H9 (cell line): ENCODE data around the gene PFKFB2. TPM values are rescaled to one million over a fixed set of nuclear protein-coding genes. Genes with fewer than 3 reads are reported as not detected.

Source experiments
- DNase-seq: peaks from one replicate; pipeline ENCODE4 v3.0.0-alpha.2; 2017
- H2AFZ ChIP-seq: one replicate; pipeline ENCODE4 v1.6.1; 2013; ENCODE audit warnings: mild to moderate bottlenecking, low read length, control low read depth, moderate library complexity
- H2AK5ac ChIP-seq: 2 replicates; pipeline ENCODE4 v1.6.1; 2013; ENCODE audit warnings: low read length, control low read depth, mixed read lengths; ENCODE audit not compliant: insufficient read length
- H2BK120ac ChIP-seq: one replicate; pipeline ENCODE4 v1.6.1; 2013; ENCODE audit warnings: low read depth, mild to moderate bottlenecking, low read length, control low read depth, inconsistent platforms; ENCODE audit not compliant: poor library complexity, severe bottlenecking
- H2BK12ac ChIP-seq: 2 replicates; pipeline ENCODE4 v1.6.1; 2013; ENCODE audit warnings: low read length, control low read depth, mixed read lengths, low read depth; ENCODE audit not compliant: insufficient read length
- H2BK15ac ChIP-seq: 2 replicates; pipeline ENCODE4 v1.6.1; 2013; ENCODE audit warnings: low read depth, low read length, control low read depth
- H2BK20ac ChIP-seq: one replicate; pipeline ENCODE4 v1.6.1; 2013; ENCODE audit warnings: low read depth, mild to moderate bottlenecking, low read length, control low read depth, inconsistent platforms; ENCODE audit not compliant: poor library complexity, severe bottlenecking
- H2BK5ac ChIP-seq: 2 replicates; pipeline ENCODE4 v1.6.1; 2013; ENCODE audit warnings: low read length, control low read depth, mixed read lengths; ENCODE audit not compliant: insufficient read length
- H3K14ac ChIP-seq: 2 replicates; pipeline ENCODE4 v1.6.1; 2013; ENCODE audit warnings: low read length, control low read depth; ENCODE audit not compliant: insufficient read depth
- H3K18ac ChIP-seq: 2 replicates; pipeline ENCODE4 v1.6.1; 2013; ENCODE audit warnings: low read depth, mild to moderate bottlenecking, mixed read lengths, low read length, control low read depth; ENCODE audit not compliant: insufficient read length
- H3K23ac ChIP-seq: 2 replicates; pipeline ENCODE4 v1.6.1; 2013; ENCODE audit warnings: low read length, control low read depth, mixed read lengths, low read depth; ENCODE audit not compliant: insufficient read length
- H3K23me2 ChIP-seq: 2 replicates; pipeline ENCODE4 v1.6.1; 2013; ENCODE audit warnings: low read depth, mild to moderate bottlenecking, mixed read lengths, low read length, control low read depth; ENCODE audit not compliant: insufficient read length, poor library complexity, severe bottlenecking
- H3K27ac ChIP-seq: 2 replicates; pipeline ENCODE4 v1.5.1; 2013; ENCODE audit warnings: low read length, control low read depth, mixed read lengths, low read depth; ENCODE audit not compliant: insufficient read length
- H3K27me3 ChIP-seq: 2 replicates; pipeline ENCODE4 v1.6.1; 2013; ENCODE audit warnings: low read length, control low read depth, inconsistent platforms; ENCODE audit not compliant: insufficient read depth
- H3K4ac ChIP-seq: 2 replicates; pipeline ENCODE4 v1.6.1; 2013; ENCODE audit warnings: low read depth, mild to moderate bottlenecking, control low read depth, inconsistent platforms, low read length, moderate library complexity
- H3K4me1 ChIP-seq: 2 replicates; pipeline ENCODE4 v1.6.1; 2013; ENCODE audit warnings: low read length, control low read depth, inconsistent platforms; ENCODE audit not compliant: insufficient read depth
- H3K4me2 ChIP-seq: 2 replicates; pipeline ENCODE4 v1.6.1; 2013; ENCODE audit warnings: low read length, control low read depth, mixed read lengths; ENCODE audit not compliant: insufficient read length, insufficient read depth
- H3K56ac ChIP-seq: 2 replicates; pipeline ENCODE4 v1.6.1; 2013; ENCODE audit warnings: low read depth, mild to moderate bottlenecking, mixed read lengths, low read length, control low read depth; ENCODE audit not compliant: insufficient read length
- H3K79me1 ChIP-seq: 2 replicates; pipeline ENCODE4 v1.6.1; 2013; ENCODE audit warnings: low read depth, mild to moderate bottlenecking, moderate library complexity, low read length, control low read depth, inconsistent platforms; ENCODE audit not compliant: insufficient read depth, poor library complexity, severe bottlenecking
- H3K79me2 ChIP-seq: 2 replicates; pipeline ENCODE4 v1.6.1; 2013; ENCODE audit warnings: low read length, control low read depth, inconsistent platforms; ENCODE audit not compliant: insufficient read depth
- H3K9ac ChIP-seq: 2 replicates; pipeline ENCODE4 v1.6.1; 2013; ENCODE audit warnings: low read length, control low read depth, mixed read lengths; ENCODE audit not compliant: insufficient read length; ENCODE audit errors: extremely low read depth
- H3K9me3 ChIP-seq: one replicate; pipeline ENCODE4 v1.6.1; 2013; ENCODE audit warnings: low read depth, low read length, inconsistent platforms; ENCODE audit not compliant: control insufficient read depth
- H3T11ph ChIP-seq: one replicate; pipeline ENCODE4 v1.6.1; 2013; ENCODE audit warnings: mild to moderate bottlenecking, low read length, control low read depth, inconsistent platforms
- H4K20me1 ChIP-seq: one replicate; pipeline ENCODE4 v1.6.1; 2013; ENCODE audit not compliant: control insufficient read depth, insufficient read length, insufficient read depth
- H4K5ac ChIP-seq: 2 replicates; pipeline ENCODE4 v1.6.1; 2013; ENCODE audit warnings: low read depth, mild to moderate bottlenecking, mixed read lengths, low read length, control low read depth; ENCODE audit not compliant: insufficient read length
- H4K8ac ChIP-seq: replicated peaks from 2 replicates; pipeline ENCODE4 v1.6.1; 2013; ENCODE audit warnings: low read length, control low read depth, mixed read lengths, low read depth; ENCODE audit not compliant: insufficient read length
- H4K91ac ChIP-seq: 2 replicates; pipeline ENCODE4 v1.6.1; 2013; ENCODE audit warnings: low read depth, mild to moderate bottlenecking, moderate library complexity, mixed read lengths, low read length, control low read depth; ENCODE audit not compliant: insufficient read length
- H3K27ac Mint-ChIP-seq, 3 experiments: 2 replicates in 2 of 3; 3 replicates in 1 of 3; pipeline ENCODE4 v1.8.0; 2020 to 2021; ENCODE audit warnings: mixed read lengths in 3 of 3, mild to moderate bottlenecking in 1 of 3, moderate library complexity in 1 of 3
- H3K27me3 Mint-ChIP-seq: 2 replicates; pipeline ENCODE4 v1.8.0; 2021; ENCODE audit warnings: low read depth, mild to moderate bottlenecking, moderate library complexity, mixed read lengths
- H3K36me3 Mint-ChIP-seq, 3 experiments: 2 replicates in 2 of 3; 3 replicates in 1 of 3; pipeline ENCODE4 v1.8.0; 2020 to 2021; ENCODE audit warnings: low read depth in 3 of 3, mixed read lengths in 3 of 3; ENCODE audit not compliant: insufficient read depth in 1 of 3
- H3K4me1 Mint-ChIP-seq, 2 experiments: 2 replicates each; pipeline ENCODE4 v1.8.0; 2020; ENCODE audit warnings: mixed read lengths in 2 of 2
- H3K4me3 Mint-ChIP-seq, 2 experiments: 2 replicates in 1 of 2; 3 replicates in 1 of 2; pipeline ENCODE4 v1.8.0; 2020 to 2021; ENCODE audit warnings: mild to moderate bottlenecking in 2 of 2, mixed read lengths in 2 of 2, moderate library complexity in 1 of 2
- H3K9me3 Mint-ChIP-seq, 2 experiments: 2 replicates in 1 of 2; 3 replicates in 1 of 2; pipeline ENCODE4 v1.8.0; 2020; ENCODE audit warnings: mild to moderate bottlenecking in 2 of 2, mixed read lengths in 2 of 2, moderate library complexity in 1 of 2
- WGBS: extraction: QIAGEN DNeasy Blood & Tissue Kit; methylation state at CpG from one replicate; pipeline ENCODE4 v1.1.7; 2013; ENCODE audit warnings: missing lambda C conversion rate, low lambda C conversion rate, mixed read lengths; ENCODE audit not compliant: insufficient read length; ENCODE audit errors: extremely low coverage; 5-methylcytosine and 5-hydroxymethylcytosine counted together
- total RNA-seq: library from RNA; stranded (reverse); gene quantifications from 2 replicates; pipeline ENCODE4 v1.2.1, GENCODE V29; 2021
- TF ChIP-seq, protein P1 (sequence below): fragments of 200-600 bp; sonication (generic); conservative IDR thresholded peaks from 3 replicates; pipeline ENCODE4 v1.8.0; 2021; ENCODE audit warnings: antibody characterized with exemption, mild to moderate bottlenecking

Gene PFKFB2
- total RNA-seq, 1 experiment from 2014 or later = 14.6 TPM

DNA sequence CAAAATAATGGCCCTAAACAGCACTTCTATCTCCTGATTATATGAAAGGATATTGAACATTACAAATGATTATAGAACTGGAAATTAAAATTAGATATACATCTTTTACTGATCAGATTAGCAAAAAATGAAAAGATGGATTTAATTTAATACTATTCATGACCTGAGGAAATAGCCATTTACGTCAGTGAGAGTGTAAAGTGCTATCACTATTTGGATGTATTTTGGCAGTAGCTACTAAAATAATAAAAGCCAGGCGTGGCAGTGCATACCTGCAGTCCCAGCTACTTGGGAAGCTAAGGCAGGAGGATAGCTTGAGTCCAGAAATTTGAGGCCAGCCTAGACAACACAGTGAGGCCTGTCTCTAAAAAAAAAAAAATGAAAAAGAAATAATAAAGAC, 40.9 kb downstream of the PFKFB2 start:
- TF ChIP-seq, protein P1, sequence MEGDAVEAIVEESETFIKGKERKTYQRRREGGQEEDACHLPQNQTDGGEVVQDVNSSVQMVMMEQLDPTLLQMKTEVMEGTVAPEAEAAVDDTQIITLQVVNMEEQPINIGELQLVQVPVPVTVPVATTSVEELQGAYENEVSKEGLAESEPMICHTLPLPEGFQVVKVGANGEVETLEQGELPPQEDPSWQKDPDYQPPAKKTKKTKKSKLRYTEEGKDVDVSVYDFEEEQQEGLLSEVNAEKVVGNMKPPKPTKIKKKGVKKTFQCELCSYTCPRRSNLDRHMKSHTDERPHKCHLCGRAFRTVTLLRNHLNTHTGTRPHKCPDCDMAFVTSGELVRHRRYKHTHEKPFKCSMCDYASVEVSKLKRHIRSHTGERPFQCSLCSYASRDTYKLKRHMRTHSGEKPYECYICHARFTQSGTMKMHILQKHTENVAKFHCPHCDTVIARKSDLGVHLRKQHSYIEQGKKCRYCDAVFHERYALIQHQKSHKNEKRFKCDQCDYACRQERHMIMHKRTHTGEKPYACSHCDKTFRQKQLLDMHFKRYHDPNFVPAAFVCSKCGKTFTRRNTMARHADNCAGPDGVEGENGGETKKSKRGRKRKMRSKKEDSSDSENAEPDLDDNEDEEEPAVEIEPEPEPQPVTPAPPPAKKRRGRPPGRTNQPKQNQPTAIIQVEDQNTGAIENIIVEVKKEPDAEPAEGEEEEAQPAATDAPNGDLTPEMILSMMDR = no peak
- H2BK20ac ChIP-seq = no peak overlapping the region
- H3K27me3 Mint-ChIP-seq = no peaks in the 10 kb centered on the region
- no peak overlapping the region for H3K4ac ChIP-seq
- H3K14ac ChIP-seq = no peak overlapping the region
- H2BK5ac ChIP-seq = no peak overlapping the region
- no peak overlapping the region for H3K56ac ChIP-seq
- no peak overlapping the region for H3K4me3 Mint-ChIP-seq
- no peak overlapping the region for H4K8ac ChIP-seq
- no peak overlapping the region for H2AK5ac ChIP-seq
- no peaks in the 10 kb centered on the region for H4K20me1 ChIP-seq
- H4K91ac ChIP-seq = no peak overlapping the region
- DNase-seq = no peak
- no peaks in the 10 kb centered on the region for H3K4me1 Mint-ChIP-seq
- no peak overlapping the region for H3K23ac ChIP-seq
- H3K23me2 ChIP-seq = no peaks in the 10 kb centered on the region
- no peak overlapping the region for H3K27ac Mint-ChIP-seq
- H3T11ph ChIP-seq = no peak overlapping the region
- peaks cover 14% of the 10 kb centered on the region for H3K9me3 ChIP-seq
- H3K9ac ChIP-seq = no peak overlapping the region
- peaks cover 0 to 9% (median 0%) of the 10 kb centered on the region in 3 experiments; a peak in 4 of 7 replicates for H3K36me3 Mint-ChIP-seq
- no peak overlapping the region for H2BK12ac ChIP-seq
- peaks cover 15 to 17% of the 10 kb centered on the region in 2 experiments for H3K9me3 Mint-ChIP-seq
- H2BK120ac ChIP-seq = no peak overlapping the region
- no peak overlapping the region for H3K4me2 ChIP-seq
- H2BK15ac ChIP-seq = no peak overlapping the region
- no peak overlapping the region for H3K18ac ChIP-seq
- WGBS = no CpG with 5 or more reads among the region's 2 CpGs
- H3K27me3 ChIP-seq = no peaks in the 10 kb centered on the region
- H3K27ac ChIP-seq = no peak overlapping the region
- H4K5ac ChIP-seq = no peak overlapping the region
- no peaks in the 10 kb centered on the region for H3K4me1 ChIP-seq
- H2AFZ ChIP-seq = no peak overlapping the region
- H3K79me2 ChIP-seq = no peaks in the 10 kb centered on the region
- no peaks in the 10 kb centered on the region for H3K79me1 ChIP-seq
